H1 (cell line): ENCODE results near the gene TGFBR1.

Experiments
- BACH1 ChIP-seq: IDR thresholded peaks from 2 replicates; pipeline ENCODE4 v1.6.1; 2012; ENCODE audit warnings: low read length, improper control_type of control experiment
- BCL11A ChIP-seq, 2 experiments: IDR thresholded peaks; one replicate each; pipeline ENCODE4 v1.6.1; 2011; ENCODE audit warnings: low read depth in 2 of 2, low read length in 2 of 2, mild to moderate bottlenecking in 2 of 2
- CEBPB ChIP-seq: IDR thresholded peaks from 2 replicates; pipeline ENCODE4 v1.6.1; 2012; ENCODE audit warnings: low read depth, low read length
- FOSL1 ChIP-seq: IDR thresholded peaks from 2 replicates; pipeline ENCODE4 v1.6.1; 2011; ENCODE audit warnings: mild to moderate bottlenecking, low read depth, low read length, moderate library complexity; ENCODE audit not compliant: insufficient read depth
- JUN ChIP-seq: IDR thresholded peaks from 2 replicates; pipeline ENCODE4 v1.6.1; 2011; ENCODE audit warnings: low read depth, mild to moderate bottlenecking, improper control_type of control experiment, low read length
- POLR2A ChIP-seq, 2 experiments: IDR thresholded peaks; 1 replicate in 1 of 2; 2 replicates in 1 of 2; pipeline ENCODE4 v1.6.1; 2011; ENCODE audit warnings: low read depth in 2 of 2, low read length in 2 of 2, mild to moderate bottlenecking in 2 of 2; ENCODE audit errors: control extremely low read depth in 1 of 2
- POLR2AphosphoS5 ChIP-seq: IDR thresholded peaks from 2 replicates; pipeline ENCODE4 v1.6.1; 2011; ENCODE audit warnings: low read depth, low read length
- SIX5 ChIP-seq: IDR thresholded peaks from 2 replicates; pipeline ENCODE4 v1.6.1; 2011; ENCODE audit warnings: mild to moderate bottlenecking, low read depth, low read length
- SP4 ChIP-seq: IDR thresholded peaks from 2 replicates; pipeline ENCODE4 v1.6.1; 2012; ENCODE audit warnings: low read length, inconsistent platforms
- TEAD4 ChIP-seq: IDR thresholded peaks from 2 replicates; pipeline ENCODE4 v1.6.1; 2012; ENCODE audit warnings: low read depth, low read length, inconsistent platforms, mixed read lengths
- YY1 ChIP-seq: IDR thresholded peaks from 2 replicates; pipeline ENCODE4 v1.6.1; 2011; ENCODE audit warnings: low read depth, mild to moderate bottlenecking, low read length
- TF ChIP-seq, protein P1 (sequence below), 3 experiments: IDR thresholded peaks; 1 replicate in 2 of 3; 2 replicates in 1 of 3; pipeline versions ENCODE4 v1.5.1 to v1.6.1; 2011; ENCODE audit warnings: low read length in 3 of 3, mild to moderate bottlenecking in 3 of 3, inconsistent platforms in 2 of 3, low read depth in 1 of 3, moderate library complexity in 1 of 3; ENCODE audit not compliant: insufficient read depth in 1 of 3; ENCODE audit errors: control extremely low read depth in 1 of 3

DNA sequence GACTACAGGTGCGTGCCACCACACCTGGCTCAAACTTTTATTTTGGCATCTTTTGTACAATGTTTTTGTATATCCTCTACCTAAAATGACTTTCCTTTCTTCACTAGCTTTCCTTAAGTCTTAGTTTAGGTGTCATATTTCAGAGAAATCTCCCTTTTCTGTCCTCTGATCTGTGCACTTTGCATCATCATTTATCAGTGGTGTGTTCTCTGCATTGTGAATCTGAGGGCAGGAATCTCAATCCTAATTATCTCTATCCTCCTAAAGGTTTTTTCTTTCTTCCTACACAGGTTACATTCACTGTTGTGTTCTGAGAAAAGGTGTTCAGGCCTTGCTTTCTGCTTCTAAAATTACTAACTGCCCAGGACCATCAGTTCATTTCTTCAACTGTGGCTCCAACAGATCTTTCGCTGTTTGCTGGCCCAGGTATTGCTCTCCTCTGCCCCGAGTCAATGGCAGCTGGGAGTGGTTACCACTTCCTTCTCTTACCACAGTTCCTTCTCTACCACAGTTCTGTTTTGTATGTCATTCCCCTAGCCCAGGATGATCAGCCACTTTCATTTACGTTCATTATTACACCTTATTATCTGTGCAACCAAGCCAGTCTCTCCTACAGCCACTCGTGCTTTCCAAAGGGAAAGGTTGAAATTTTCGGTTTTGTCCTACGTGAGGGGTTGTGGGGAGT is 14.0 kb downstream of the TGFBR1 start:
- TF ChIP-seq FOSL1: no peak
- no peak for TF ChIP-seq POLR2AphosphoS5
- TF ChIP-seq, protein P1, sequence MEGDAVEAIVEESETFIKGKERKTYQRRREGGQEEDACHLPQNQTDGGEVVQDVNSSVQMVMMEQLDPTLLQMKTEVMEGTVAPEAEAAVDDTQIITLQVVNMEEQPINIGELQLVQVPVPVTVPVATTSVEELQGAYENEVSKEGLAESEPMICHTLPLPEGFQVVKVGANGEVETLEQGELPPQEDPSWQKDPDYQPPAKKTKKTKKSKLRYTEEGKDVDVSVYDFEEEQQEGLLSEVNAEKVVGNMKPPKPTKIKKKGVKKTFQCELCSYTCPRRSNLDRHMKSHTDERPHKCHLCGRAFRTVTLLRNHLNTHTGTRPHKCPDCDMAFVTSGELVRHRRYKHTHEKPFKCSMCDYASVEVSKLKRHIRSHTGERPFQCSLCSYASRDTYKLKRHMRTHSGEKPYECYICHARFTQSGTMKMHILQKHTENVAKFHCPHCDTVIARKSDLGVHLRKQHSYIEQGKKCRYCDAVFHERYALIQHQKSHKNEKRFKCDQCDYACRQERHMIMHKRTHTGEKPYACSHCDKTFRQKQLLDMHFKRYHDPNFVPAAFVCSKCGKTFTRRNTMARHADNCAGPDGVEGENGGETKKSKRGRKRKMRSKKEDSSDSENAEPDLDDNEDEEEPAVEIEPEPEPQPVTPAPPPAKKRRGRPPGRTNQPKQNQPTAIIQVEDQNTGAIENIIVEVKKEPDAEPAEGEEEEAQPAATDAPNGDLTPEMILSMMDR (IDR thresholded peaks at IDR 0.05; ENCODE audit: control extremely low read depth in 1 of 3, insufficient read depth in 1 of 3, low read depth in 1 of 3, low read length in 3 of 3): no peak
- no peak for TF ChIP-seq BCL11A (IDR thresholded peaks at IDR 0.05; ENCODE audit: low read depth in 2 of 2, low read length in 2 of 2)
- no peak for TF ChIP-seq JUN
- no peak for TF ChIP-seq BACH1
- TF ChIP-seq POLR2A (IDR thresholded peaks at IDR 0.05; ENCODE audit: control extremely low read depth in 1 of 2, low read depth in 2 of 2, low read length in 2 of 2): no peak
- no peak for TF ChIP-seq TEAD4
- TF ChIP-seq CEBPB: no peak
- no peak for TF ChIP-seq SP4
- TF ChIP-seq YY1: no peak
- no peak for TF ChIP-seq SIX5
